HG03139 (cell line): ENCODE measurements around the gene LRRC63.

Experiments
- ATAC-seq: cut with Tn5 transposase; IDR thresholded peaks from one replicate; pipeline ENCODE4 v1.9.1; 2021; ENCODE audit not compliant: unreplicated experiment

Gene LRRC63

GRCh38 chr13:46307554-46307953 is 95.8 kb downstream of the LRRC63 start:
- ATAC-seq, result no peak

- no peak for ATAC-seq
These were observed 98.3 kb downstream of the LRRC63 start for GRCh38 chr13:46310066-46310465.

GRCh38 chr13:46311217-46311616 is 99.5 kb downstream of the LRRC63 start:
- ATAC-seq, result no peak

DNA sequence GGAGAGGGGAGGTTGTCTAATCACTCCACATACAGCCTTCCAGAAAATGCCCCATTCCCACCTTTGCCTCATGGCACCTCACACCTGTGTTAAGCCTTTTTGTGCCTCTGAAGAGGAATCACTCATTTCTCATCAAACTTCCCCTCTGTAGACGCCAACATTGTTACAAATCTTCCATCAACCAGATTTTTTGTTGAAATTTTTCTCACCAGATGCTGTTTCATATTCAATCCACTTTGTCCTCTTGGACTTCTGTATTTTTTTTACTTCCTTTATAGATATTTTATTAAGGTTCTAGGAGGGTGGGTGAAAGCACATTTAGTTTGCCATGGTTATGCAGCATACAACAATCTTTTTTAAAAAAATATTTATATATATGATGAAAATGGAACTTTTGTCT is 101.3 kb downstream of the LRRC63 start:
- ATAC-seq, result no peak

- ATAC-seq, result no peak
These were observed 101.9 kb downstream of the LRRC63 start for GRCh38 chr13:46313432-46314257.

DNA sequence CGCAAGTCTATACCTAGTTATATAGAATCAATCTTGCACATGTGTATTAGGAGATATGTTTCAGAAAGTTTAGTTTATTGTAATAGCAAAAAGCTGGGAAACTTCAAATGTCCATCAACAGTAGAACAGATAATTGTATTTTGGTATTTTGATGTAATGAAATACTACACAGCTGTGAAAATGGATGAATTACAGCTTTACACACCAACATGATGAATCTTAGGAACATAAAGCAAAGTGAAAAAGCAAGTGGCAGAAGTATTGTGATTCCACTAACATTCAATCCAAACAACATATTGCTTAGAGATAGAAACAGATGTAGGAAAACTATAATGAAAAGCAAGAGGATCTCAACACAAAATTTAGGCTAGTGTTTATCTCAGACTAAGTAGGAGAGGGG is 102.9 kb downstream of the LRRC63 start:
- ATAC-seq, result no peak

DNA sequence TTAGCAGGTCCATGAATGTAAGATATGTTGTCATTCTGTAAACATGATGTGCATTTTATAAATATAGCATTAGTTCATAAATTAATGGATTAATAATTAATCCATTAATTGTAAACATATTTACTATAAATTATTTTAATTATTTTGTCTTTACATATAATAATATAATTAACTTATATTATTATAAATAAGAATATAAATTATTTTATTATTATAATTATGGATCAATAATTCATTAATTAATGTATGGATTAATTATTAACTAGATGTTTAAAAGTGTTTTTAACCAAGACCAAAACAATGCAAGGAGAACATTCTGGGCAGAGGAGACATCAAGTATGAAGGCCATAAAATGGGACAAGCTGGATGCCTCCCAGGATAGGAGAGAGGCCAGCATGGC is 103.3 kb downstream of the LRRC63 start:
- ATAC-seq, result no peak

GRCh38 chr13:46315491-46316075 is 103.9 kb downstream of the LRRC63 start:
- no peak for ATAC-seq

DNA sequence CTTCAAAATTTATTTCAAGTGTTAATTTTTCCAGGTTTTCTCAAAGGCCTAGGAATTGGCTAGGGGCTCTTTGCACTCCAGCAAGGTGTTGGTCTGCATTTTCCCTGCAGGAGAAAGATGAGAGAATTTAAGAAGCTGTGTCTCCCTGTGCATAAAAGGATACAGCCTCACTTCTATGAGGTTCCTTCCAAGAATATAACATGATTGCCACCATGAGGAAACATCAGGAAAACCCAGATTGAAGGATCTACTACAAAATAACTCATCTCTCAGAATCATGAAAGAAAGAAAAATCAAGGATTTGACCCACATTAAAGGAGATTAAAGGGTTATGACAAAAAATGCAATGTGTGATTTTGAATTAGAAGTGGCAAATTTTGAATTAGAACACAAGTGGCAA is 105.4 kb downstream of the LRRC63 start:
- ATAC-seq, result no peak

DNA sequence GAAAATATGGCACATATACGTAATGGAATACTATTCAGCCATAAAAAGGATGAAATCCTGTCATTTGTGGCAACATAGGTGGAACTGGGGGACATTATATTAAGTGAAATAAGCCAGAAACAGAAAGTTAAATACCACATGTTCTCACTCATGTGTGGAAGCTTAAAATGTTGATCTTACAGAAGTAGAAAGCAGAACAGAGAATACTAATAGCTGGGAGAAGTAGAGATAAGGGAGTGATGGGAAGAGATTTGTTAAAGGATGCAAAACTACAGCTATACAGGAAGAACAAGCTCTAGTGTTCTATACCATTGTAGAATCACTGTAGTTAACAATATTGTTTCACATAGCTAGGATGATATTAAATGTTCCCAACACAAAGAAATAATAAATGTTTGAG is 107.3 kb downstream of the LRRC63 start:
- ATAC-seq, result no peak

DNA sequence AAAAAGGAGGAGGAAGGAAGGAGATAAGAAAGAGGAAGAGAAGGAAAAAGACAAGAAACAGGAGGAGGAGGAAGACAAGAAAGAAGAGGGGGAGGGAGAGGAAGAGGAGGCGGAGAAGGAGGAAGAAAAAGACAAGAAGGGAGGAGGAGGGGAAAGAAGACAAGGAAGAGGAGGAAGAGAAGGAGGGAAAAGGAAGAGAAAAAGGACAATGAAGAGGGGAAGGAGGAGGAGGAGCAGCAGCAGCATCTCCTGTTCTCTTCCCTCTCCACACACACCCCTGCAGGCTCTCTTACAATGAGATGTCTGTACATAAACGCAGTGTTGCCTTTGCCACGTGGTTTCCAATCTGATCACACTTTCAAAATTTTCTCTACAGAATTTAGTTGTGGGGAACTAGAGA is 108.7 kb downstream of the LRRC63 start:
- ATAC-seq, result no peak

DNA sequence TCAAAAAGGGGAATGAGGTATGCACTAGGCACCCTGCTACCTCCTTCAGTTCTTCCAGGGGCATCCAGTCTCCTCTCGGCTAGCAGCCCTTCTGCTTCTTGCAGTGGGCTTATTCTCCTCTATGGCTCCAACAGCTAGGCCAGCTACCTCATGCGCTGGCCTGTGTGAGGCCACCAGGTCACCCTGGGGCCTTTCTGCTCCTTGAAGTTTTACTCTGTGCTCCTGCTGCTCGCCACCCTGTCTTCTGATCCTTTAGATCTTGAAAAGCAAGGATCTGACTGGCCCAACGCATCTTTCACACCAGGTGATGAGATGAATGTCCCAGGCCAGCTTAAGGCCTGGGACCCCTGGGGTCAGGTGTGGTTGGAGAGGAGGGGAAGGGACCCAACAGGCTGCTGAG is 109.1 kb downstream of the LRRC63 start:
- no peak for ATAC-seq

DNA sequence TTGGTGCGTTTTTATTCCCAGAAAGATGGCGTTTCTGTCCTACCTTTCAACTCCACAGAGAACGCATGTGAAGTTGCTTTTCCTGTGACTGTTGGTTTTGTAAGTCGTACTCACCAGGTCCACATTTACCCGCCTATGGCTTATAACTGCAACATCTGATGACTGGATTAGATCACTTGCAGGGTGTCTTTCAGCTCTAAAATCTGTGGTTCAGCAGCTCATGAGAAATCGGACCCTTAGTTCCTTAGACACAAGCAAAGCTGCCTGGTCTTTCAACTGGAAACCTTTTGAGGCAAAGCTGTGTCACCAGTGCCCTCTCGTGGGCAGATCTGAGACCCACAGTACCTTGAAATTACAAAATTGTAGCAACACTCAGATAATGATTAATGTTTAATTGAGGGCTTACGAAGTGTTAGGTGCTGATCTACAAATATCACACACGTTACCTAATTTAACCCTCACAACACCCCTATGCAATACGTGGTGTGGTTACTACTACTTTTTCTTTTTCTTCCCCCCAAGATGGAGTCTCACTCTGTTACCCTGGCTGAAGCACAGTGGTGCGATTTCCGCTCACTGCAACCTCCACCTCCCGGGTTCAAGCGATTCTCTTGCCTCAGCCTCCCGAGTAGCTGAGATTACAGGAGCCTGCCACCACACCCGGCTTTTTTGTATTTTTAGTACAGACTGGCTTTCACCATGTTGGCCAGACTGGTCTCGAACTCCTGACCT is 109.9 kb downstream of the LRRC63 start:
- no peak for ATAC-seq

DNA sequence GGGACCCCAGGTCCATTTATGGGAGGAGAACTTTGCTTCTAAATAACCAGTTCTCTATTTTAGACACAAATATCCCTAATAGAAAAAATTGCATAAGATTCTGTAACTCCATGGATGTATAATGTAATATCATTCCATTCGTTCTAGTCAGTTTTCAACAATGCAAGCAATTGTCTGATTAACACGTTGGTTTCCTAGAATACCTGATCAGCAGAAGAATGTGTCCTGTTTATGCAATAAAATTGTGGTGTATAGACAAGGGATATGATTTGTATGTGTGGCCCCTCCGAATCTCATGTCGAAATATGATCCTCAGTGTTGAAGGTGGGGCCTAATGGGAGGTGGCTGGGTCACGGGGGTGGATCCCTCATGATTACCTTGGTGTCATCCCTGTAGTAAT is 113.2 kb downstream of the LRRC63 start:
- ATAC-seq, result no peak
